Activated CD4-positive, alpha-beta T cell treated with anti-CD3 and anti-CD28 coated beads for 4 hours (primary cell): ENCODE measurements around the gene BBS12.

ENCODE experiments used
- DNase-seq, 2 donors: peaks; one replicate each; pipeline ENCODE4 v3.0.0-alpha.2; 2020

The BBS12 gene

DNA sequence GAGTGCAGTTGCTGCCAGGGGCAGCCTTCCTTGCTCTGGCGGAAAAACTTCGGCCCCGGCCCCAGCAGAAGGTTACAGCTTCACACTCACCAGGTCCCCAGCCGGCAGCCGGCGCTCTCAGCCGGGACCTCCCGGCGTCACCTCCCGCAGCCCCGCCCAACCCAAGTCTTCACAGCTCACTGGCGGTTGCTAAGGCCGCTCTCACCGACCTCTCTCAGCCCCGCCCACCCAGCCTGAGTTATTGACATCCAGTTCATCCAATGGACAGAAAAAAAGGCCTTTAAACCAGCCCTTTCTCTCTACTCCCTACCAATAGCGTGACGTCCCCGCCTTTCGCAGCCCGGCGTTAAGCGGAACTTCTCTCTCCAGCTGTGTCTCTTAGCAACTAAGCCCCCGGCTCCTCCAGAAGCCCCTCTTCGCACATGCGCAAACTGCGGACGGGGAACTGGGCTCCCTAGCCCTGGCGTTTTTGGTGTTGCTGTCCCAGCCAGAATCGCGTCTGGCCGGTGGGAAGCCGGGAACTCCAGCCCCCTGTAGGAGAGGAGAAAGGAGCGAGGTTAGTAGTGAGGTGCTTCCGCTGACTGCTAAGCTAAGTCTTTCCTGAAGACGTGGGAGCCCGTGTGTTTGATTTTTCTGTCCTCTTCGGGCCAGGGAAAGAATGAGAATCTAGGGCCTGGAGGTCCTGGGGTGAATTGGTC lies at the start of gene BBS12:
Gene BBS12, plus strand, starts transcription at position 376 of the 698 bp plus-strand sequence. CDS start 9,189 bp downstream, outside the sequence.
- DNase-seq, result peak; percentile 99 to 100

DNA sequence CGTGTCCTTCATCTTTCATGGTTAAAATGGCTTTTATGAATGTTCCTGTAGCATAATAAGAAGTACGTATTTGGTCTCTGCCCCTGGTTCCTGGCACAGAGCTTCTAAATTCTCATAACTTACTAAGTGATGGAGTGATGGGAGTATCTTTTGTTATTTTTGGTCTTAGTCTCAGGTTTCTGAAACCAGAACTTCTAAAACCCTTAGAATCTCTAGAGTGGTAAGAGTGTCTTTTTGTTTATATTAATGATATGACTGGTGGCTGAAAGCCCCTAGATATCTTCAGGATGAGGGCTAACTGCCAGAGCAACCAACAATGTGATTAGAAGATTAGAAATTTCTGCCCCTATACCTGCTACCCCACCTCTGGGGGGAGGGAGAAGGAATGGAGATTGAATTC lies 45.8 kb upstream of the BBS12 start:
- DNase-seq, result no peak

DNA sequence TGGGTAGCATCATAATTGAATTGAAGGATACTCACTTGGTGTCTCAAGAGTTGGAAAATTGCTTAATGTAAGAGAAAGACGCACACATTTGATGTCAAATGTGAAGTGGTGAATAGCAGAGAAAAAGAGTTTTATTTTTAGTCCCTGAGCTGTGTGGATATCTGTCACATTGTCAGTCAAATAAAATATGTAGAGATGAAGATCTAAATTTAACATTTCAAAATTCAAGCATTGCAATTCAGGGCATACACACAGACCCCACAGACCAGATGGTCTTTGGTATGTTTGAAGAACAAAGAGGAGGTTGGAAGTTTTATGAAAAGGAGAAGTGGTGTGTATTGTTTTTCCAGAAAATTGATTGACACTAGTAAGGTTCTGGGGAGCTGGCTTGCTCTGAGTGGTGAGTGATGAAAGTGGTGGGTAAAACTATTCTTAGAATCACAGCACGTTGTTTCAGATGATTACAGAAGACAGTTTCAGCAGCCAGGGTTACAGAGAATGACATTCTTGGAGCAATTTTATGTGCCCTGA lies 44.9 kb upstream of the BBS12 start:
- no peak for DNase-seq

DNA sequence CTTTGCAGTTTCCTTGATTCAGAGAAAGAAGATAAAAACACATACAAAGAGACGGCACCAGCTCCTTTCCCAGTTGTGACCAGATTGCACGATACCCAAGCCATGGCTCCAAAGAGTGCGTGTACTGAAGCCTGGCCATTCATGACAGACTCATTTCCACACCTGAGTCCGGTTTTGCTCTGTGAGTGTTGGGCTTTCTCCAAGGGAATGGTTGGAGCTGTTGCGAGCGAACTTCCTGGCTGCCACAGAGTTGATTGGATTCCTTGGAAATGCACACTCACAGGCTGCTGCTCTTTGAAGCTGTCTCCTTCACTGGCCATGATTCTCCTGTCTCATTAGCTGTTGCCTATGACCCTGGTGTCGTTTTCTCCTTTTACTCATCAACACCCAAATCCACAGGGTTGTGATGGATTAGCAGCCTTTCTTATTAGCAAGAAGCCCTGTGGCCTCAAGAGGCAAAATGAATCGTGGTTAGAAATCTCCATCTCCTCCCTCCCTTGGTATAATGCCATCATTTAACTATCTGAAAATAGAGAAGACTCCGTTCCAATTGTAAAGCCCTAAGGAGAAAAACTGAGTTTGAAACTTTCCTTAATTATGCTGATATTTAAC lies 43.9 kb upstream of the BBS12 start:
- DNase-seq, result no peak

DNA sequence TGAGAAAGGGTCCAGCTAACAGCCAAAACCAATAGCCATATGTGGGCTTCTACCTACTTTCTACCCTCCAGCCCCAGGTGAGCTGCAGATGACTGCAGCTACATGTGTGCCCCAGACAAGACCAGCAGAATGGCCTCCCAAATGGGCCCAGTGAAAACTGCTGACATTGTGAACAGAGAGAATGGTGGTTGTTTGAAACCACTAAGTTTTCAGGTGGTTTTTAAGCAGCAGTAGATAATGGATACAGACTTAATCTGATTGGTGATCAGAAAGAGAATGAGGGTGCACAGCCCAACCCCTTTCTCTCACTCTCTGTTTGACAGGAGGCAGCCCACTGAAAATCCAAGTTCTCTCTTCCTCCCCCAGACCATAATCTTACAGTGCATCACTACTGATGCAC lies 42.5 kb upstream of the BBS12 start:
- no peak for DNase-seq

DNA sequence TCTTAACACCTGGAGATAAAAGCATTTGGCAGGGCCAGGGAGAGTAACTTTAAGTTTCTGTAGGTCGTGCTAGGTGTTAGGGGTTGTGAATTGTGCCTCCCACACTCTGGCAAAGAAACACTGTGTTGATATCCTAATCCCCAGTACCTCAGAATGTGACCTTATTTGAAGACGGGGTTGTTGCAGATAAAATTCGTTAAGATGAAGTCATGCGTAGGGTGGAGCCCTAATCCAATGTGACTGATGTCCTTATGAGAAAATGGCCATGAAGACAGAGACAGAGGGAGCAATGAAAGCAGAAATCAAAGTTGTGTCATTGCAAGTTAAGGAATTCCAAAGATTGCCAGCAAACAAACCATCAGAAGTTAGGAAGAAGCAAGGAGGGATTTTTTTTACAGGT lies 40.5 kb upstream of the BBS12 start:
- no peak for DNase-seq

DNA sequence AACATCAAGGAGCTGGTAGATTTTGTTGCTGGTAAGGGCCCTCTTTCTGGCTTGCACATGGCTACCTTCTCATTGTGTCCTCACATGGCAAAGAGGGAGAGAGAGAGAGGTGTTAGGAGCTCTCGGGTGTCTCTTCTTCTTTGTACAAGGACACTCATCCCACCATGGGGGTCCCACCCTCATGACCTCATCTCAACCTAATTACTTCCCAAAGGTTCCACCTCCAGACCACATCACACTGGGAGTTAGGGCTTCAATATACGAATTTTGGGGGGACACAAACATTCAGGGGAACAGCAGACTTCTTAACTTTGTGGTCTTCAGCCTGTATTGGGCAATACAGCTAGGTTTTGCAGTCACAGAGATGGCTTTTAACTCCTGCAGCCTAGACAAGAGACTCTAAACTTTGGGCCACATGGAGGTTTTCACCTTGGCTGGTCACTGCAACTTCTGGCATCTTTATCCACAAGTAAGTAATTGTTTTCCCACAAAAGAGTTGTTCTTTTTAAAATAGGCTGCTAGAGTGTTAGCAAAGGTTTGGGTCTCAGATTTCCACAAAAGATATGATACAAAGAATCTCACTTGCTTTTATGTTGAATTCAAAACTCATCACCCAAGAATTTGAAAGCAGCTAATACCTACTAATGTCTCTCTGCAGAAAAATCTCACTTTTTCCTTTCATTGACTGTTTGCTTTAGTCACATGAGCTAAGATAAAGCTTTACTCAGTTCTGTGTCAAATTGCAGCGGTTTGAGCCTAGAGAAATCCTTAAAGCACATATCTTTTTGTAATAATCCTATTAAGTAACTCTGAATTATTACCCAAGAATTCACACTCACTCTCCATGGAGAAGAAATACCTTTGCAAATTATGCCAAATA lies 39.6 kb upstream of the BBS12 start:
- DNase-seq, result no peak

DNA sequence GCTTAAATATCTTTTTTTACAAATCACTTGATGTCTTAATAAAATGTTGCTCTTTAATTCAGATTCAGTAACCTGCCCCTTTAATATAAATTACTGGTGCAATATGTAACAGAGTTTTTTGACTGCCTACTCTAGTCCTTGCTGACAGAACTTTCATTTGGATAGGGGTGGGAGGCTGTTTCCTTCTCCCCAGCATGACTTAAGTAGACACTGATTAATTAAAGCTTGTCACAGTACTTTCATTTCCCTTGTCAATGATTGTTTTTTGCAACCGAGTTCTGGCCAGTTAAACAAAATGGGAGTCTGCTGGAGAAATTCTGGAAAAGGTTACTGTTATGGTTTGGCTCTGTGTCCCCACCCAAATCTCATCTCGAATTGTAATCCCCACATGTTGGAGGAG lies 37.3 kb upstream of the BBS12 start:
- no peak for DNase-seq

DNA sequence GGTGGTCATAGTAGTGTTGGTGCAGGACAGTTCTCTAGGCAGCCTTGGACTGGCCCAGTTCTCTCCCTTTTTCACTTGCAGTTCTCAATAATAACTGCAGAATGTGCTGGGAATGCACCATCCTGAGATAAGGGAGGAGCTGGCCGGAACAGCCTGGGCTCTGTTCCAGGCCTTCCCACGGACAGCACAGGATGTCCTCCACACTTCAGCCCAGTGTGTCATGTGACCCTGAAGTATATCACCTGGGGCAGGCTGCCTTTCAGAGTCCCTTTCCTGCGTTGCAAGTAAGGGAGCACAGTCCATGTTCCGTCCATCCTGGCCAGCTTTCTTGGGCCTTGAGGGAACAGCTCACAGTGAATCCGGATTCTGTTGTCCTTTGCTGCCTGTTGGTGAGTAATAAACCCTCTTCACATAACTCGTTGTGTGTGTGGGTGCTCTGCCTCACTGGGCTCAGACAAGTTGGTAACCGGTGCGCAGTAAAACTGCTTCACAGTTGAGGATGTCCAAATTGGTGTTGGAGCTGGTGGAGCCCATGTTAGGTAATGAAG lies 32.3 kb upstream of the BBS12 start:
- no peak for DNase-seq

DNA sequence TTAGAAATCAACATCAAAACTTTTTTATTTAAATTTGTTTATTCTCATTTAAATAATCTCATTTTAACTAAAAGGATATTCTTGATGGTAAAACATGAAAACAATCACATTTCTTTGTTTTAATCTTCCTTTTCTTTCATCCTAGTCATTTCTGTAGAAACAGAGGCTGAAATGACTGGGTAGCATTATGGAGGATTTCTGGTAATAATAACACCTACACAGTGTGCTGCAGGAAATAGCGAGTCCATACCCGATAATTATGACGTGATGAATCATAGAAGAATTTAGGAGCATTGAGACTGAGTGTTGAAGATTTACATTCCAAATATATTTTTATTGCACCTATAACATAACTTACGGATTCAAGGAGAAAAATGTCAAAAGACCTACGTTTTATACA lies 31.4 kb upstream of the BBS12 start:
- DNase-seq, result no peak

DNA sequence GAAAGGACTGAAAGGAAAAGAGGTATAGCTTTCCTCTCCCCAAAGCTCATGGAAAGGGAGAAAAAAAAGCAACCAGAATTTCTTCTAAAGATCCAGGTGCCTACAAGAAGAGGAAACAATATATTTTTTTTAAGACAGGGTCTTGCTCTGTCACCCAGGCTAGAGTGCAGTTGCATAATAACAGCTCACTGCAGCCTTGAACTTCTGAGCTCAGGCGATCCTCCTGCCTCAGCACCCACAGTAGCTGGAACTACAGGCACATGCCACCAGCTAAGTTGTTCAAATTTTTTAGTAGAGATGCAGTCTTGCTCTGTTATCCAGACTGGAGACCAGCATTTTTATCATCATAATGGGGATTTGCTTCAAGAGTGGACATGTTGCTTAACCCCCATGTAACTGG lies 30.5 kb upstream of the BBS12 start:
- DNase-seq, result no peak

DNA sequence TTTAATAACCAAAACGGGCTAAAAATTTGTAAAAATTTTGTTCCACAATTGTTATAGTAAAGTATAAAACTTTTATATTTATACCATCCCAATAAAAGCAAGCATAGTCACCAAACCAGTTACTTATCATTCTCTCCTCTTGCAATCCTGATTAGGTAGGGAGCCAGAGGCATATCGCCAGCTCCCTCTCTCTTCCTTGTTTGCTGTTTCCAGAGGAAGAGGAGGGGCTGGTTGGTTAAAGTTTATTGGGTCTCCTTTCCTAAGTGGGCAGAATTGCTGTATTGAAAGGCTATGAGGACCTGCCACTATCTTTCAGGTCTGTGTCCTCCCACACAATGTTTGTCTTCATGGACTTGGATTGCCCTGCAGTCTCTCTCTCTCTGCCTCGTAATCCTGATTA lies 29.6 kb upstream of the BBS12 start:
- DNase-seq, result no peak

DNA sequence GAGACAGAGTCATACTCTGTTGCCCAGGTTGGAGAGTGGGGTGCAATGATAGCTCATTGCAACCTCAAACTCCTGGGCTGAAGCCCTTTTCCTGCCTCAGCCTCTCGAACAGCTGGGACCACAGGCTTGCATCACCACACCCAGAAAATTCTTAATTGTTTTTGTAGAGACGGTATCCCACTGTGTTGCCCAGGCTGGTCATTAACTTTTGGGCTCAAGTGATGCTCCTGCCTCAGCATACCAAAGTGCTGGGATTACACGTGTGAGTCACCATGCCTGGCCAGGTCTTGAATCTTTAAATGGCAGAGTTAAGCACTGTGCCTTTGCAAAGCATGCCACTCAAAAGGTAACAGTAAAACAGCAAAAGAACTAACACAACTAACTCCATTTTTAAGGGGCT lies 28.6 kb upstream of the BBS12 start:
- no peak for DNase-seq

DNA sequence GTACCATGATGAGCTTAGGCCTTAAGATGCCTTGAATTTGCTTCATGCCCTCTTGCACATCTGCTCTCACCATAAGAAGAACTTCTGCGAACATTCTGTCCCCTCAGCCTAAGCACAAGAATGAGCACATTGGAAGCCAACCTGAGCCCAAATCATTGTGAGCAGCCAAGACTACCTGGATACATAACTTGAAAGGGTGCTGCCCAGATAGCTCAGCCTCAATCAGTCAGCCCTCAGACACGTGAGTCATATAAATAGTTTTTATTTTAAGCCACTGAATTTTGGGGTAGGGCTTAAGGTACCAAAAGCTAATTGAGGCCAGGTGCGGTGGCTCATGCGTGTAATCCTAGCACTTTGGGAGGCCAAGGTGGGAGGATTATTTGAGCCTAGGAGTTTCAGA lies 27.5 kb upstream of the BBS12 start:
- no peak for DNase-seq

DNA sequence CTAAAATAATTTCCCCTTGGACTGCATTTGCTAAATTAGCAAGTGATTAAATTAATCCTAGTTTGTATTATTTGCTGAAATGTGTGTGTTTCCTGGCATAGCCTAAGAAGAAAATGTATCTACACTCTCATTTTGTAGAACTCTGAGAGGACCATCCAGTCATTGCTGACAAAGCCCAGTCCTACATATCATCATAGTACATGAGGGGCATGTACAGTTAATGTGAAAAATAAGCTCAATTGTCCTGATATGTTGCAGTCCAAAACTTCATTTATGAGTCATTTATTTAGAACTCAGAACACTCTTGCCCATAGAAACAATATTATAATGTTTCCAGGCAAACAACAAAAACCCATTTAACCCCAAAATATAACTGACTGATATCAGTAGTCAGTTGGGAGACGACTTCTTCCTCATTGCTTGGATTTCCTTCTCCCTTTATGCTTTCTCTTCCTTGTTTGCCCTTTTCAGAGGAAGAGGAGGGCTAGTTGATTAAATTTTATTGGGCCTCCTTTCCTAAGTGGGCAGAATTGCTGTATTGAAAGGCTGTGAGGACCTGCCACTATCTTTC lies 26.9 kb upstream of the BBS12 start:
- no peak for DNase-seq

DNA sequence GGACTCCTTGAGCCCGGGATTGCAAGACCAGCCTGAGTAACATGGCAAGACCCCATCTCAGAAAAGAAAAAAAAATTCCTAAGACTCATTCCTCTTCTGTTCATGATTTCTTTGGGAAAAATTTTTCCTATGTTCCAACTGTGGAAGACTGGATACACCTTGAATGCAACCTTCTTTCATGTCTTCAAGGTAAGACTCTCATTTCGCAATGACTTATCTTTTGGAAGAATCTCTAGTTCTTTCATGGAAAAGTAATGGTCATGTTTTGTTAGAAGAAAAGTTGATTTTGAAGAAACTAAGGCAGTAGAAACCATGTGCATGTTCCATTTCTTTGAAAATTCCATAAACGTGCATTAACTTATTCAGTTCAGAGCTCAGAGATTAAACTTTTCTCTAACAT lies 26.0 kb upstream of the BBS12 start:
- no peak for DNase-seq

DNA sequence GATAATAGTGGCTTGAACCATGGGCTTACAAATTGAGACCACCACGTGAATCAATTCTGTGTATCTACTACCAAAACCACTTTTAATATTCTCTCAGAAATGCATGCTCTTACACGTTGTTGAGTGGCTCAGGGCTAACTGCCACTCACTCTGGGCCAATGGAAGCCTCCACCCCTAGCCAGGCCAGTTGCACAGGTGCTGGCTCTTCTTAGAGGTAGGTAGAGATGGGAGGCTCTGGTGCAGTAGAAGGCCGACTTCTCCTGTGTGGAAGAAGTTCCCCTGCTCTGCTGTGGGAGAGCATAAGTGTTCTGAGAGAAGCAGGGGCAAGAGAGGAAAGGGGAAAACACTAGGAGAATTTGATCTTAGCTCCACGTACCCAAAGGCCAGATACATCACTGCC lies 25.0 kb upstream of the BBS12 start:
- DNase-seq, result no peak

DNA sequence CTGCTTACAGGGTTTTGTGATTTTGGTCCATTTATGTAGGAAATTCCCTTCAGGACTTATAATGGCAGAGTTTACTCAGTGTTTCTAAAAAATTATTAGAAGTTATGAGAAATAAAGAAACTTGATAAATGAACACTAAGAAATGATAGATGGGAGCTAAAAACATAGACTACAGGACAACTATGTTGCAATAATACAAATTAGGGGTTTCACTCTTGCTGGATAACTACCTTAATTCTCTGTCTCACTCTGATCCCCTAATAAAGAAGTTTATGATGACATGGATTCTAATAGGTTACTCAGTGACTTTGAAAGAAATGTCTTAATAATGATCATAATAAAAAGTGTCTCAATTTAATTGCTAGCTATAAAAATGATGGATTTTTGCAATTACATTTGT lies 23.3 kb upstream of the BBS12 start:
- DNase-seq, result no peak

DNA sequence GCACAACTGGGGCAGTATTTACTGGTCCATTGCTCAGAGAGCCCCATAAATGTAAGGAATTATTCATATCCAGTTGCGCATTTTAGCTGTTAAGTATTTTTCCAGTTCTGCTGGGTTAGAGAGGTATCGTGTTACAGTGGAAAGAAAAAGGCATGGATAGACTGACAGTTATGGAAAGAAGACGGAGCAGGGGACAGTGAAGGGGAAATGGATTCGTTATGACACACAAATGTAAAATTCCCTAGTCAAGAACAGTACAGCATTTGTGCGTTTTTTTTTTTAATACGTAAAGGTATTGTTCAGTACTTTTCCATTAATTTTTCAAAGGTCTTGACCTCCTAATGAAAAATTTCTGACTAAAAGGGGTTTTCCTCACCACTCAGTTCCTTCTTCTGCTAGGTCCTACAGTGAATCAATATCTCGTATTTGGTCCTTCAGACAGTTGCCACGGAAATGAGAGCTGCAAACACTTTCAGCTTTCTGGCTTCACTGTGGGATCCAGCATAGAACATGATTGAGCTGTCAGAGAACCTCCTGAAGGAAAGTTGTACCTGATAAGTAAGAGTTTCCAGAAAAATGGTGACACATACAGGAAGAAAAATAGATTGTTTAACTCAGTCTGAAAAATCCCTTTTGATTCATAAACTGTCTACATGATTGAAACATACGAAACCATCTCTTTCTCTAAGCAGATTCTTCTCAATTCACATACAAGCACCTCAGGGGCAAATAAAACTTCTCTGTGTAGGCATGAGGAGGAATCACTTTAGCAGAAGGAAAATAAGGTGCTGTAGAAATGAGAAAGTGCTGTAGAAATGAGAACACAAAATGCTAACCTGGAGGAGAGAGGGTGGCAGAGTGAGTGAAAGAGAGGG lies 21.8 kb upstream of the BBS12 start:
- peak; percentile 18 for DNase-seq

DNA sequence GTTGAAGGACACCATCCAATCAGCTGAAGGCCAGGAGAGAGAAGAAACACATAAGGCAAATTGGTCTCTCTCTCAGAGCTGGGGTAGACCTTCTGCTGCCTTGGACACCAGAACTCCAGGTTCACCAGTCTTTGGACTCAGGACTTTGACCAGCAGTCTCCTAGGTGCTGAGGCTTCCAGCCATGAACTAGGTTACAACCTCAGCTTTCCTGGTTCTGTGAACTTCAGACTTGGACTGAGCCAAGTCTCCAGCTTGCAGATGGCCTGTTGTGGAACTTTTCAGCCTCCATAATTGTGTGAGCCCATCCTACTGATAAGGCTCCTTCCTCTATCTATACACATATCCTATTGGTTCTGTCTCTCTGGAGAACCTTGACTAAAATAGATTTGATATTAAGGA lies 20.6 kb upstream of the BBS12 start:
- no peak for DNase-seq

DNA sequence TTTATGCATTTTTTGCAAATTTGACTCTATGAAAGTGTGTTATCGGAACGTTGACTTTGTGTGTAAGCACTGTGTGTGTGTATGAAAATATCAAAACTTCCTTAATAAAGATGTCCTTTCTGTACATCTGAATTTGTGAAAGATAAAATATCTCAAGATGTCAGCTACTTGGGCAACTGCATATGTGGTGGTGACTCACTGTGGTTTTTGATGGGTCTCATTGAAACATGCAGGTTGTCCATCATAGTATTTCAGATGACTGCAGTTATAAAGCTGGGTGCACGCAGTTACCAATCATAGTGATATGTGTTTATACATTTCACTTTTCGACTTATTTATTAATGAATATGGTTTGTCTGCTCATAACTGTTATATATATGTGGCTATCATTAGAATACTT lies 19.7 kb upstream of the BBS12 start:
- DNase-seq, result no peak

DNA sequence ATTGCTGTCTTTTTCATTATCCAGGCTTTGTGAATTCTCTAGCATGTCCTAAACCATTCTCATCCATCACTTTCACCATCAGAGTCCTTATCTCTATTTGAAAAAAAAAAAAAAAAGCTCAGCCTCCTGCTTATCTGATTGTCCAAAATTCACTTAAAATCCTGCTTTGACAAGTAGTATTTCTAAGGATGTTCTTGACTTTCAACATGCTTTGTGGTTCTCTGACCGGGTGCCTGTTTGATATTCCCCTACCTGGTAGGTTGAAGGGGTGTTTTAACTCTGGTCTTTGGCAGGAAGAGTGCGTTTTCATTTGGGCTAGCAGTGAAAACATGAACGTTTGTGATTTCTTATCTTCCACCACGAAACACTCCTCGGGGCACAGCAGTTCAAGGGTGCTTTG lies 17.3 kb upstream of the BBS12 start:
- DNase-seq, result no peak
